Astrocyte (in vitro differentiated cells and primary cell): ENCODE measurements around the gene C5orf34. TPM values are rescaled to one million over a fixed set of nuclear protein-coding genes. Genes with fewer than 3 reads are reported as not detected.
"Not testable (repeated sequence)": the region's sequence is repeated elsewhere in the genome, so short reads cannot be mapped to it uniquely, and the experiment has no call there.

ENCODE experiments used
- DNase-seq: peaks from one replicate; pipeline ENCODE4 v3.0.0-alpha.2; 2010; ENCODE audit warnings: low read depth
- FAIRE-seq: peaks from 2 replicates; lab custom pipeline; 2011; peaks lifted over from hg19 to GRCh38; lab: Jason Lieb, UNC
- H2AFZ ChIP-seq: 2 replicates; pipeline ENCODE4 v1.6.0; 2012; ENCODE audit warnings: low read depth, low read length, inconsistent platforms
- H3K27ac ChIP-seq: 2 replicates; pipeline ENCODE4 v1.5.1; 2011; ENCODE audit warnings: low read depth, low read length, inconsistent platforms
- H3K27me3 ChIP-seq: 2 replicates; pipeline ENCODE4 v1.6.0; 2011; ENCODE audit warnings: low read length, inconsistent platforms; ENCODE audit not compliant: insufficient read depth
- H3K36me3 ChIP-seq: 2 replicates; pipeline ENCODE4 v1.5.1; 2011; ENCODE audit warnings: low read length, inconsistent platforms; ENCODE audit not compliant: insufficient read depth
- H3K4me1 ChIP-seq: 2 replicates; pipeline ENCODE4 v1.5.1; 2011; ENCODE audit warnings: low read length, inconsistent platforms; ENCODE audit not compliant: insufficient read depth
- H3K4me2 ChIP-seq: 2 replicates; pipeline ENCODE4 v1.6.0; 2012; ENCODE audit warnings: low read length, inconsistent platforms
- H3K4me3 ChIP-seq: 2 replicates; pipeline ENCODE4 v1.5.1; 2011; ENCODE audit warnings: low read depth, mild to moderate bottlenecking, low read length, inconsistent platforms; ENCODE audit not compliant: insufficient read depth
- H3K79me2 ChIP-seq: 2 replicates; pipeline ENCODE4 v1.6.0; 2012; ENCODE audit warnings: mild to moderate bottlenecking, low read length, inconsistent platforms; ENCODE audit not compliant: insufficient read depth
- H3K9ac ChIP-seq: 2 replicates; pipeline ENCODE4 v1.6.0; 2012; ENCODE audit warnings: mild to moderate bottlenecking, low read length, inconsistent platforms
- H3K9me3 ChIP-seq: 2 replicates; pipeline ENCODE4 v1.5.1; 2012; ENCODE audit warnings: low read depth, mild to moderate bottlenecking, low read length, inconsistent platforms; ENCODE audit not compliant: insufficient read depth
- H4K20me1 ChIP-seq: 2 replicates; pipeline ENCODE4 v1.6.0; 2012; ENCODE audit warnings: low read length, inconsistent platforms; ENCODE audit not compliant: insufficient read depth
- H3K27ac Mint-ChIP-seq: one replicate; pipeline ENCODE4 v1.8.0; 2021; ENCODE audit warnings: mild to moderate bottlenecking, mixed read lengths; ENCODE audit not compliant: unreplicated experiment
- H3K27me3 Mint-ChIP-seq: one replicate; pipeline ENCODE4 v1.8.0; 2021; ENCODE audit warnings: low read depth, mixed read lengths; ENCODE audit not compliant: unreplicated experiment
- H3K36me3 Mint-ChIP-seq: one replicate; pipeline ENCODE4 v1.8.0; 2021; ENCODE audit warnings: low read depth, mixed read lengths; ENCODE audit not compliant: unreplicated experiment
- H3K4me1 Mint-ChIP-seq: one replicate; pipeline ENCODE4 v1.8.0; 2021; ENCODE audit warnings: low read depth, mixed read lengths; ENCODE audit not compliant: unreplicated experiment
- H3K4me3 Mint-ChIP-seq: one replicate; pipeline ENCODE4 v1.8.0; 2021; ENCODE audit warnings: mild to moderate bottlenecking, moderate library complexity, mixed read lengths; ENCODE audit not compliant: unreplicated experiment
- H3K9me3 Mint-ChIP-seq: one replicate; pipeline ENCODE4 v1.8.0; 2021; ENCODE audit warnings: mild to moderate bottlenecking, mixed read lengths; ENCODE audit not compliant: unreplicated experiment
- EZH2 ChIP-seq: IDR thresholded peaks from 2 replicates; pipeline ENCODE4 v1.6.1; 2012; ENCODE audit warnings: mild to moderate bottlenecking, low read length, inconsistent platforms; ENCODE audit not compliant: insufficient read depth
- total RNA-seq: library from RNA; stranded (reverse); gene quantifications from 2 replicates; pipeline ENCODE4 v1.2.1, GENCODE V29; 2021
- TF ChIP-seq, protein P1 (sequence below): IDR thresholded peaks from 2 replicates; pipeline ENCODE4 v1.5.1; 2011; ENCODE audit warnings: low read depth, mild to moderate bottlenecking, inconsistent platforms, low read length, moderate library complexity; ENCODE audit not compliant: insufficient read depth

The C5orf34 gene
- total RNA-seq, 1 donor from 2014 or later: 3.3 TPM

- TF ChIP-seq, protein P1, sequence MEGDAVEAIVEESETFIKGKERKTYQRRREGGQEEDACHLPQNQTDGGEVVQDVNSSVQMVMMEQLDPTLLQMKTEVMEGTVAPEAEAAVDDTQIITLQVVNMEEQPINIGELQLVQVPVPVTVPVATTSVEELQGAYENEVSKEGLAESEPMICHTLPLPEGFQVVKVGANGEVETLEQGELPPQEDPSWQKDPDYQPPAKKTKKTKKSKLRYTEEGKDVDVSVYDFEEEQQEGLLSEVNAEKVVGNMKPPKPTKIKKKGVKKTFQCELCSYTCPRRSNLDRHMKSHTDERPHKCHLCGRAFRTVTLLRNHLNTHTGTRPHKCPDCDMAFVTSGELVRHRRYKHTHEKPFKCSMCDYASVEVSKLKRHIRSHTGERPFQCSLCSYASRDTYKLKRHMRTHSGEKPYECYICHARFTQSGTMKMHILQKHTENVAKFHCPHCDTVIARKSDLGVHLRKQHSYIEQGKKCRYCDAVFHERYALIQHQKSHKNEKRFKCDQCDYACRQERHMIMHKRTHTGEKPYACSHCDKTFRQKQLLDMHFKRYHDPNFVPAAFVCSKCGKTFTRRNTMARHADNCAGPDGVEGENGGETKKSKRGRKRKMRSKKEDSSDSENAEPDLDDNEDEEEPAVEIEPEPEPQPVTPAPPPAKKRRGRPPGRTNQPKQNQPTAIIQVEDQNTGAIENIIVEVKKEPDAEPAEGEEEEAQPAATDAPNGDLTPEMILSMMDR: no peak
- TF ChIP-seq EZH2: no peak
- Histone ChIP-seq H3K4me3 (peak overlapping the region; percentile 89), H3K36me3 (no peaks in the 10 kb centered on the region), H3K4me1 (peaks cover 4% of the 10 kb centered on the region), H3K27me3 (no peaks in the 10 kb centered on the region), H3K9ac (peak overlapping the region; percentile 95), H2AFZ (peak overlapping the region; percentile 81), H4K20me1 (no peaks in the 10 kb centered on the region), H3K9me3 (no peaks in the 10 kb centered on the region), H3K4me2 (peak overlapping the region; percentile 93), H3K79me2 (peaks cover 21% of the 10 kb centered on the region), H3K27ac (peak overlapping the region; percentile 97)
- no peak for DNase-seq
- FAIRE-seq: no peak
- Mint-ChIP-seq H3K4me3 (peak overlapping the region; percentile 96), H3K27ac (peak overlapping the region; percentile 99), H3K9me3 (no peaks in the 10 kb centered on the region), H3K4me1 (peaks cover 13% of the 10 kb centered on the region), H3K36me3 (peaks cover 1% of the 10 kb centered on the region), H3K27me3 (no peaks in the 10 kb centered on the region)
Measured at GRCh38 chr5:43515678-43516048, 715 bp upstream of the C5orf34 start.

- H3K9me3 ChIP-seq: no peaks in the 10 kb centered on the region
- peak overlapping the region; percentile 95 for H3K9ac ChIP-seq
- peak overlapping the region; percentile 99 for H3K27ac Mint-ChIP-seq
- H3K4me2 ChIP-seq: peak overlapping the region; percentile 93
- no peaks in the 10 kb centered on the region for H3K9me3 Mint-ChIP-seq
- no peaks in the 10 kb centered on the region for H3K36me3 ChIP-seq
- TF ChIP-seq, protein P1: no peak
- TF ChIP-seq EZH2: no peak
- no peaks in the 10 kb centered on the region for H4K20me1 ChIP-seq
- no peaks in the 10 kb centered on the region for H3K27me3 Mint-ChIP-seq
- DNase-seq: peak; percentile 86
- peaks cover 13% of the 10 kb centered on the region for H3K4me1 Mint-ChIP-seq
- peak overlapping the region; percentile 96 for H3K4me3 Mint-ChIP-seq
- peak overlapping the region; percentile 81 for H2AFZ ChIP-seq
- FAIRE-seq: no peak
- no peaks in the 10 kb centered on the region for H3K27me3 ChIP-seq
- H3K79me2 ChIP-seq: peaks cover 21% of the 10 kb centered on the region
- peaks cover 4% of the 10 kb centered on the region for H3K4me1 ChIP-seq
- H3K27ac ChIP-seq: peak overlapping the region; percentile 97
- H3K36me3 Mint-ChIP-seq: peaks cover 4% of the 10 kb centered on the region
- H3K4me3 ChIP-seq: peak overlapping the region; percentile 89
Measured at GRCh38 chr5:43514471-43514815, 505 bp downstream of the C5orf34 start.

DNA sequence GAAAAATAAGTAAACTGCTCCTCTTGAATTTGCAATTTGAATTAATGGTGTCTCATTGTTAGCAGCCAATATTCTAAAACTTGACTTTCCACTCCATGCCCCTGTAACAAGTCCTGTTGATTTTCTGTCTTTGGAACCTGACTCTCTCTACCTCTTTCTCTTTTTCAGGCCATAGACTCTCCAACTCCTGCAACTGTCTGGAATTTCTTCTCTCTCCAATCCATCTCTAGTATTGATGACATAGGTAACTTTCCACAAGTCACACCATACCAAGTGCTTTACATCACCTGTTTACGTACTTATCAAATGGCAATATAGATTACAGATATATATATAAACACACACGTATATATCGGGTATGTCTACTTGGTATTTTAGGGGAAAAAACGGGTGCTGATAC is 923 bp downstream of the C5orf34 start:
- Histone ChIP-seq H3K79me2 (peaks cover 21% of the 10 kb centered on the region), H2AFZ (peak overlapping the region; percentile 81), H3K36me3 (no peaks in the 10 kb centered on the region), H3K9me3 (no peaks in the 10 kb centered on the region), H4K20me1 (no peaks in the 10 kb centered on the region), H3K4me2 (peak overlapping the region; percentile 93), H3K4me1 (peaks cover 4% of the 10 kb centered on the region), H3K4me3 (peak overlapping the region; percentile 89), H3K27me3 (no peaks in the 10 kb centered on the region), H3K9ac (peak overlapping the region; percentile 95), H3K27ac (peak overlapping the region; percentile 97)
- FAIRE-seq: no peak
- Mint-ChIP-seq H3K27ac (peak overlapping the region; percentile 99), H3K27me3 (no peaks in the 10 kb centered on the region), H3K4me1 (peaks cover 13% of the 10 kb centered on the region), H3K4me3 (peak overlapping the region; percentile 96), H3K9me3 (no peaks in the 10 kb centered on the region), H3K36me3 (peaks cover 4% of the 10 kb centered on the region)
- TF ChIP-seq EZH2: no peak
- TF ChIP-seq, protein P1: no peak
- no peak for DNase-seq

DNA sequence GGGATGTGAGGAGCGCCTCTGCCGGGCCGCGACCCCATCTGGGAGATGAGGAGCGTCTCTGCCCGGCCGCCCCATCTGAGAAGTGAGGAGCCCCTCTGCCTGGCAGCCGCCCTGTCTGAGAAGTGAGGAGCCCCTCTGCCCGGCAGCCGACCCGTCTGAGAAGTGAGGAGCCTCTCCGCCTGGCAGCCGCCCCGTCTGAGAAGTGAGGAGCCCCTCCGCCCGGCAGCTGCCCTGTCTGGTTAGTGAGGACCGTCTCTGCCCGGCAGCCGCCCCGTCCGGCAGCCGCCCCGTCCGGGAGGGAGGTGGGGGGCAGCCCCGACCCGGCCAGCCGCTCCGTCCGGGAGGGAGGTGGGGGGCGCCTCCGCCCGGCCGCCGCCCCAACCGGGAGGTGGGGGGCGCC is 3.9 kb downstream of the C5orf34 start:
- not testable (repeated sequence) for H3K9me3 ChIP-seq, H3K27ac ChIP-seq, H3K27me3 ChIP-seq, H3K4me3 Mint-ChIP-seq, H3K27ac Mint-ChIP-seq, H3K4me3 ChIP-seq, H3K36me3 Mint-ChIP-seq, H3K4me2 ChIP-seq, DNase-seq, H3K36me3 ChIP-seq, H3K9me3 Mint-ChIP-seq, H4K20me1 ChIP-seq, H2AFZ ChIP-seq, H3K9ac ChIP-seq, H3K4me1 ChIP-seq, H3K27me3 Mint-ChIP-seq, FAIRE-seq
- H3K4me1 Mint-ChIP-seq: peaks cover 13% of the 10 kb centered on the region
- H3K79me2 ChIP-seq: peaks cover 21% of the 10 kb centered on the region
